COLO668 (cell line): ENCODE measurements around the gene NUDT5.
"Not testable (repeated sequence)": the region's sequence is repeated elsewhere in the genome, so short reads cannot be mapped to it uniquely, and the experiment has no call there.

Source experiments
- DNase-seq: peaks from one replicate; lab custom pipeline; 2025; ENCODE audit not compliant: unreplicated experiment; lab: John Stamatoyannopoulos, UW

NUDT5 gene

GRCh38 chr10:12207114-12207513 lies 11.4 kb upstream of the NUDT5 start:
- no peak for DNase-seq

GRCh38 chr10:12205082-12205481 lies 9.4 kb upstream of the NUDT5 start:
- DNase-seq = no peak

GRCh38 chr10:12202226-12202625 lies 6.5 kb upstream of the NUDT5 start:
- DNase-seq = no peak

GRCh38 chr10:12201543-12201942 lies 5.9 kb upstream of the NUDT5 start:
- DNase-seq = no peak

- DNase-seq = no peak
These were observed 5.2 kb upstream of the NUDT5 start for GRCh38 chr10:12200850-12201249.

- DNase-seq = no peak
These were observed 2.5 kb upstream of the NUDT5 start for GRCh38 chr10:12198156-12198555.

GRCh38 chr10:12196531-12197211 lies 980 bp upstream of the NUDT5 start:
- no peak for DNase-seq

GRCh38 chr10:12195281-12195602 lies 449 bp downstream of the NUDT5 start:
- DNase-seq = no peak

- peak; percentile 28 for DNase-seq
These were observed 879 bp downstream of the NUDT5 start for GRCh38 chr10:12194752-12195271.

- DNase-seq = no peak
These were observed 2.5 kb downstream of the NUDT5 start for GRCh38 chr10:12193193-12193592.

GRCh38 chr10:12191715-12192114 lies 4.0 kb downstream of the NUDT5 start:
- no peak for DNase-seq

GRCh38 chr10:12189426-12189825 lies 6.3 kb downstream of the NUDT5 start:
- DNase-seq = no peak

- no peak for DNase-seq
These were observed 7.0 kb downstream of the NUDT5 start for GRCh38 chr10:12188656-12189055.

GRCh38 chr10:12187321-12187905 lies 8.3 kb downstream of the NUDT5 start:
- DNase-seq = no peak

GRCh38 chr10:12186323-12186722 lies 9.4 kb downstream of the NUDT5 start:
- no peak for DNase-seq

- DNase-seq = no peak
These were observed 11.5 kb downstream of the NUDT5 start for GRCh38 chr10:12184165-12184564.

GRCh38 chr10:12181065-12181775 lies 14.5 kb downstream of the NUDT5 start:
- DNase-seq = no peak

GRCh38 chr10:12180221-12180974 lies 15.3 kb downstream of the NUDT5 start:
- DNase-seq = no peak

GRCh38 chr10:12179606-12180170 lies 16.0 kb downstream of the NUDT5 start:
- DNase-seq = no peak

GRCh38 chr10:12177642-12178041 lies 18.0 kb downstream of the NUDT5 start:
- DNase-seq = no peak

GRCh38 chr10:12171512-12171911 lies 24.2 kb downstream of the NUDT5 start:
- DNase-seq = not testable (repeated sequence)
